ENCODE data around the gene NCBP3.

NCBP3 gene

GRCh38 chr17:3879186-3879585, 33.1 kb upstream of the NCBP3 start:
- no peak for TF ChIP-seq CTCF (IDR thresholded peaks at IDR 0.05; ENCODE audit: insufficient read depth, low read length, missing control alignments)
- H3K4me3 ChIP-seq (ENCODE audit: low read depth, low read length): no peak overlapping the region
- ChIA-PET CTCF (interaction anchor here (1.3 to 7.6 kb wide), 6 partner anchors 10 to 142 kb away, joined by 3 to 65 read pairs (median 4); no protein-coding TSS in a partner anchor), POLR2A (no interaction called here)
- DNase-seq (ENCODE audit: low read depth, low spot score): no peak

- ChIA-PET CTCF (interaction anchor here (7.6 kb wide), 1 partner anchor 13 kb away, joined by 65 read pairs; no protein-coding TSS in a partner anchor), POLR2A (no interaction called here)
- no peak for TF ChIP-seq CTCF (IDR thresholded peaks at IDR 0.05; ENCODE audit: insufficient read depth, low read length, missing control alignments)
- no peak overlapping the region for H3K4me3 ChIP-seq (ENCODE audit: low read depth, low read length)
- no peak for DNase-seq (ENCODE audit: low read depth, low spot score)
These were observed 31.2 kb upstream of the NCBP3 start for GRCh38 chr17:3877220-3877619.

GRCh38 chr17:3875317-3875716, 29.3 kb upstream of the NCBP3 start:
- ChIA-PET POLR2A (no interaction called here), CTCF (interaction anchor here (7.6 kb wide), 1 partner anchor 11 kb away, joined by 65 read pairs; no protein-coding TSS in a partner anchor)
- no peak for TF ChIP-seq CTCF (IDR thresholded peaks at IDR 0.05; ENCODE audit: insufficient read depth, low read length, missing control alignments)
- no peak overlapping the region for H3K4me3 ChIP-seq (ENCODE audit: low read depth, low read length)
- DNase-seq (ENCODE audit: low read depth, low spot score): no peak

GRCh38 chr17:3873862-3874261, 27.8 kb upstream of the NCBP3 start:
- ChIA-PET CTCF (interaction anchor here (7.6 kb wide), 1 partner anchor 10 kb away, joined by 65 read pairs; no protein-coding TSS in a partner anchor), POLR2A (no interaction called here)
- no peak for DNase-seq (ENCODE audit: low read depth, low spot score)
- no peak overlapping the region for H3K4me3 ChIP-seq (ENCODE audit: low read depth, low read length)
- no peak for TF ChIP-seq CTCF (IDR thresholded peaks at IDR 0.05; ENCODE audit: insufficient read depth, low read length, missing control alignments)

- DNase-seq (ENCODE audit: low read depth, low spot score): no peak
- H3K4me3 ChIP-seq (ENCODE audit: low read depth, low read length): no peak overlapping the region
- ChIA-PET POLR2A (no interaction called here), CTCF (interaction anchor here (1.7 kb wide), 1 partner anchor 10 kb away, joined by 4 read pairs; no protein-coding TSS in a partner anchor)
- no peak for TF ChIP-seq CTCF (IDR thresholded peaks at IDR 0.05; ENCODE audit: insufficient read depth, low read length, missing control alignments)
These were observed 24.8 kb upstream of the NCBP3 start for GRCh38 chr17:3870871-3871306.

GRCh38 chr17:3867606-3868005, 21.6 kb upstream of the NCBP3 start:
- TF ChIP-seq CTCF (IDR thresholded peaks at IDR 0.05; ENCODE audit: insufficient read depth, low read length, missing control alignments): no peak
- H3K4me3 ChIP-seq (ENCODE audit: low read depth, low read length): no peak overlapping the region
- POLR2A ChIA-PET: no interaction called here
- no peak for DNase-seq (ENCODE audit: low read depth, low spot score)
- CTCF ChIA-PET: interaction anchor here (7.0 to 8.6 kb wide), 2 partner anchors 10 to 20 kb away, joined by 65 to 172 read pairs; partner anchors contain the start of gene NCBP3
